ENCODE data around the gene ELOVL6.

ELOVL6 gene

GRCh38 chr4:110019153-110019552 is 179.3 kb downstream of the ELOVL6 start:
- no peak for DNase-seq

- DNase-seq: no peak
Observed at GRCh38 chr4:110014233-110014632, 184.2 kb downstream of the ELOVL6 start.

- no peak for DNase-seq
Observed at GRCh38 chr4:110012917-110013316, 185.5 kb downstream of the ELOVL6 start.

GRCh38 chr4:110010797-110011196 is 187.6 kb downstream of the ELOVL6 start:
- no peak for DNase-seq

GRCh38 chr4:110009550-110009949 is 188.9 kb downstream of the ELOVL6 start:
- no peak for DNase-seq

GRCh38 chr4:110008540-110008939 is 189.9 kb downstream of the ELOVL6 start:
- no peak for DNase-seq

GRCh38 chr4:110007217-110007616 is 191.2 kb downstream of the ELOVL6 start:
- no peak for DNase-seq

- DNase-seq: peak; percentile 74
Observed at GRCh38 chr4:110005461-110006056, 192.9 kb downstream of the ELOVL6 start.

- no peak for DNase-seq
Observed at GRCh38 chr4:110004556-110004955, 193.9 kb downstream of the ELOVL6 start.

GRCh38 chr4:110003401-110004187 is 194.8 kb downstream of the ELOVL6 start:
- no peak for DNase-seq

- no peak for DNase-seq
Observed at GRCh38 chr4:110002326-110002725, 196.1 kb downstream of the ELOVL6 start.

- DNase-seq: no peak
Observed at GRCh38 chr4:109999585-109999912, 198.9 kb downstream of the ELOVL6 start.

- peak; percentile 81 for DNase-seq
Observed at GRCh38 chr4:109998867-109999584, 199.4 kb downstream of the ELOVL6 start.

- DNase-seq: no peak
Observed at GRCh38 chr4:109996526-109996925, 201.9 kb downstream of the ELOVL6 start.

Measured in CD4-positive, alpha-beta T cell treated with Interleukin-17A for 1 hour (primary cell).